Epithelial cell of proximal tubule (primary cell): Measurements from ENCODE around the gene TADA2B. TPM values are rescaled to one million over a fixed set of nuclear protein-coding genes. Genes with fewer than 3 reads are reported as not detected.

Experiments used
- DNase-seq: peaks from one replicate; pipeline ENCODE4 v3.0.0-alpha.2; 2011; ENCODE audit warnings: low read depth
- H3K4me3 ChIP-seq: 2 replicates; pipeline ENCODE4 v1.5.1; 2011; ENCODE audit warnings: low read depth, mild to moderate bottlenecking, low read length
- CTCF ChIP-seq: conservative IDR thresholded peaks from 2 replicates; pipeline ENCODE4 v1.5.1; 2012; ENCODE audit warnings: low read depth, mild to moderate bottlenecking, low read length
- total RNA-seq: library from RNA; depleted of rRNA; stranded (reverse); fragments of >200 nt; gene quantifications from 2 replicates; pipeline ENCODE4 v1.2.3, GENCODE V29; 2015

TADA2B gene
- total RNA-seq, 1 donor from 2014 or later: 15.2 TPM

DNA sequence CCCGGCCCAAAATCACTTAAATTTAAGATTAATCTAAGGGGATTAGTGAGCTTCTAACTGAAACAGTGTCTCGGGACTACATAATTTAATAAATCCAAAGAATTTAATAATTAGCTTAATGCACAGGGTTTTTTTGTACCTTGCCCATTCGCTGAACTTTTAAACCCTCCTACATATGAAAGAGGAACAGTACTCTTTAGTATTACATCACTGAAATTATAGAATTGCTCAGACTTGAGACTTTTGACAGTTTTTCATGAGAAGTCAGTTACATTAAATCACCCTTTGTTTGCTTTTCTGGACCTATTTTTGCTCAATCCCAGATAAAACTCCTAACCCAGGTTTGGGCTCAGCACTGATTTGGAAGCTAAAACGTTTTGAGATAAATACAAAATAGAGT is 2.4 kb upstream of the TADA2B start:
- no peak for DNase-seq
- TF ChIP-seq CTCF: no peak
- H3K4me3 ChIP-seq: no peak overlapping the region

DNA sequence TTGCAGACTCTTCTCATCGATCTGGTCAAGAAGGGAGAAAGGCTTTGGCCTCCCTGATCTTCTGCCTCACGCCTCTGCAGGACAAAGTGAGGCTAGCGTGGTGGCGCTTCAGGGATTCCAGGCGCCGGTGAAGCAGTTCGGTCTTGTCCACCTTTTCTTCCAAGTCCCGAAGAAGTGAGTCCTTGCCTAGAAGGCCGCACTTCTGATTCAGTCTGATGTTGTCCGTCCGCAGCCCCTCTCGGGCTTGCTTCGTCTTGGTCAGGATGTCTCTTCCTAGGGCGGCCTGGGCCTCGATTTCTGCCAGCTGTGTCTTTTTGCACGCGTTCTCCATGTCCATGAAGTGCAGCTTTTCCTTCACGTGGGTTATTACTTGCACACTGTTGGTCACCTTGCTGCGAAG is 1.9 kb upstream of the TADA2B start:
- no peak for TF ChIP-seq CTCF
- H3K4me3 ChIP-seq: no peak overlapping the region
- DNase-seq: no peak

DNA sequence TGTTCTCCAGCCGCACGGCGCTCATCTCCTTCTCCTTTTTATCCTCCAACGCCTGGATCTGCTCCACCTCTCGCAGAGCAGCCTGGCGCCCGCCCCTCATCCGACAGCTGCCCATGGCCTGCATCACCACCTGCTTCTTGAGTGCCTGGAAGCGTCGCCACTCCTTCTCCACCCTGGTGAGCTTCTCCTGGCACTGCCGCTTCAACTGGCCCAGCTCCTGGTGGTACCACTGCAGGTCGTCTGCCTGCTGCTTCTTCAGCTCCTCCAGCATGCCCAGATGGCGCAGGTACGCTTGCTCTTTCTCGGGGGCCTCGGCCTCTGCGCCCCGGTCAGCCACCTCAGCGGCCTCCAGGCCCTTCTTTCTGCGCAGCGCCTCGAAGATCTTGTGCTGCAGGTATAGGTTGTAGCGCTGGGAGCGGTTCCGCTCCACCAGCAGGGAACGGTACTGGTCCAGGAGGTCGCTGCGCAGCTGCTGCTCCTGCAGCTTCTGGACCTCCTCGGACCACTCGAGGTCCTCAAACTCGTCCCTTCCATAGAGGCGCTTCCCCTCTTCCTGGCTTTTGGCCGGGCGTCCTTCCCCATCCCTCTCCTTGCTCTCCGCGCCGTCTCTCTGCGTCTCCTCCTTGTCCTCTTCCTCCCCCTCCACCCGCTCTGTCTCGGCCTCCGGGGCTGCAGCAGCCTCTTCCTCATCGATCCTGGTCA is 1.2 kb upstream of the TADA2B start:
- no peak for TF ChIP-seq CTCF
- no peak for DNase-seq
- H3K4me3 ChIP-seq: peak overlapping the region; percentile 86

- DNase-seq: peak; percentile 52
- peak overlapping the region; percentile 86 for H3K4me3 ChIP-seq
- TF ChIP-seq CTCF: peak; percentile 18
Observed at GRCh38 chr4:7042503-7043283, 479 bp upstream of the TADA2B start.

- H3K4me3 ChIP-seq: peak overlapping the region; percentile 94
- TF ChIP-seq CTCF: no peak
- DNase-seq: no peak
Observed at GRCh38 chr4:7044137-7044930, 1.2 kb downstream of the TADA2B start.

- TF ChIP-seq CTCF: no peak
- H3K4me3 ChIP-seq: peak overlapping the region; percentile 94
- no peak for DNase-seq
Observed at GRCh38 chr4:7045553-7045952, 2.4 kb downstream of the TADA2B start.
